ENCODE results near the gene ATXN1. TPM values are rescaled to one million over a fixed set of nuclear protein-coding genes. Genes with fewer than 3 reads are reported as not detected.

ATXN1 gene
- total and polyA plus RNA-seq, 2 of the 8 experiments (the other 6 are each of a cell fraction or from before 2014, with no cell fraction given): 1.6 to 4.0 TPM

DNA sequence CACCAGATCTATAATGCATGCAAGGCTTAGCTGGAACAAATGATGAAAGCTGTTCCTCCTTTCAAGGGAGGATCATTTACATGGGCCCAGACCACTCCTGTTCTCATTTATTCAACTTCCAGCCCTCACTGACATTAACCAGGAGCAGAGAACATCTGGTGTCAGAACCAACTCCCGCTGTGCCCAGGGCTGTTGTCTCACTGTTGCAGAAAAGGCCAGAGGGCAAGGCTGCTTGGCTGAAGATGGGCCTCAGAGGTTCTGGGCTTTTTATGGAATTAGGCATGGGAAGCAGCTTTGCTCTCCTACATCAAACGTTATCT lies 358.7 kb downstream of the ATXN1 start:
- H4K5ac ChIP-seq (ENCODE audit: insufficient read length, low read depth, low read length): no peak overlapping the region
- no peak overlapping the region for H2BK120ac ChIP-seq (replicated peaks; ENCODE audit: low read depth, low read length)
- FAIRE-seq (no peak), DNase-seq (ENCODE audit: low read depth in 1 of 2, low spot score in 2 of 2) (no peak)
- H3K27ac ChIP-seq (ENCODE audit: low read depth, low read length): no peak overlapping the region
- no peak overlapping the region for H3K9ac ChIP-seq (replicated peaks in 1 of 4; ENCODE audit: extremely low read depth in 1 of 4, low read depth in 3 of 4, low read length in 3 of 4)
- WGBS, 2 experiments (ENCODE audit: extremely low coverage in 1 of 2, insufficient coverage in 1 of 2, insufficient read length in 1 of 2, insufficient replicate concordance in 2 of 2, low coverage in 1 of 2, low lambda C conversion rate in 2 of 2, missing lambda C conversion rate in 1 of 2): 98% methylated on average over 2 of the region's 2 CpGs; no CpG with 5 or more reads in 1 of the 2 experiments
- no peaks in the 10 kb centered on the region for H3K79me2 ChIP-seq (ENCODE audit: control insufficient read depth in 1 of 2, insufficient read depth in 2 of 2, low read length in 2 of 2)
- no peak overlapping the region for H2BK12ac ChIP-seq (ENCODE audit: low read depth, low read length)
- POLR2A ChIA-PET (ENCODE audit: partially characterized antibody): no interaction called here
- H3K4me3 ChIP-seq (ENCODE audit: extremely low read depth in 1 of 4, insufficient read depth in 2 of 4, low read depth in 3 of 4, low read length in 4 of 4): no peak overlapping the region
- H4K91ac ChIP-seq (replicated peaks; ENCODE audit: insufficient read length, low read length): no peak overlapping the region
- H2AK5ac ChIP-seq (ENCODE audit: low read depth, low read length): no peak overlapping the region
- H2AFZ ChIP-seq (ENCODE audit: low read length): no peak overlapping the region
- H3K36me3 ChIP-seq (ENCODE audit: control insufficient read depth in 2 of 4, insufficient read depth in 4 of 4, low read length in 3 of 4): no peaks in the 10 kb centered on the region
- H2BK15ac ChIP-seq (ENCODE audit: low read length): no peak overlapping the region
- no peak overlapping the region for H3K23ac ChIP-seq (ENCODE audit: insufficient read length)
- no peaks in the 10 kb centered on the region for H4K20me1 ChIP-seq (replicated peaks in 1 of 2; ENCODE audit: control insufficient read depth in 1 of 2, insufficient read depth in 2 of 2, low read length in 2 of 2)
- no peak overlapping the region for H3K4ac ChIP-seq (replicated peaks; ENCODE audit: insufficient read length, low read depth, low read length)
- no peaks in the 10 kb centered on the region for H3K9me3 ChIP-seq (ENCODE audit: insufficient read depth in 2 of 2, low read depth in 1 of 2, low read length in 1 of 2)
- no peak overlapping the region for H2BK5ac ChIP-seq (ENCODE audit: low read depth, low read length)
- H4K8ac ChIP-seq (ENCODE audit: extremely low read depth, insufficient read depth, low read length): no peak overlapping the region
- no peak overlapping the region for H3K14ac ChIP-seq (ENCODE audit: insufficient read length)
- H3K18ac ChIP-seq (ENCODE audit: extremely low read depth, low read length): no peak overlapping the region
- no peaks in the 10 kb centered on the region for H3K79me1 ChIP-seq (ENCODE audit: low read depth, low read length)
- H2BK20ac ChIP-seq (ENCODE audit: low read length): no peak overlapping the region
- H3K23me2 ChIP-seq (ENCODE audit: low read depth, low read length): no peaks in the 10 kb centered on the region
- no peaks in the 10 kb centered on the region for H3K27me3 ChIP-seq (replicated peaks in 1 of 4; ENCODE audit: control insufficient read depth in 3 of 4, extremely low read depth in 1 of 4, insufficient read depth in 3 of 4, low read length in 3 of 4)
- no peak overlapping the region for H3K56ac ChIP-seq (replicated peaks; ENCODE audit: insufficient read length, low read depth, low read length)
- H3K4me1 ChIP-seq (replicated peaks in 1 of 4; ENCODE audit: control insufficient read depth in 3 of 4, insufficient read depth in 4 of 4, low read length in 3 of 4): no peaks in the 10 kb centered on the region; a peak in 1 of 7 replicates
- CTCF ChIA-PET (ENCODE audit: partially characterized antibody): interaction anchor here (1.6 to 2.0 kb wide), 3 partner anchors 8 to 71 kb away, joined by 5 to 6 read pairs (median 6); no protein-coding TSS in a partner anchor
- no peak overlapping the region for H3K4me2 ChIP-seq (ENCODE audit: insufficient read depth in 1 of 2, low read depth in 2 of 2, low read length in 2 of 2)
- TF ChIP-seq EGR1 (IDR thresholded peaks at IDR 0.05; ENCODE audit: borderline replicate concordance, low read depth, low read length): no peak
- no peak for TF ChIP-seq KDM5A (IDR thresholded peaks at IDR 0.05; ENCODE audit: low read length)
- no peak for TF ChIP-seq CBX8 (IDR thresholded peaks at IDR 0.05; ENCODE audit: borderline replicate concordance, low read depth, low read length)
- no peak for TF ChIP-seq GTF2F1 (IDR thresholded peaks at IDR 0.05; ENCODE audit: borderline replicate concordance, low read depth, low read length)
- TF ChIP-seq MAFK (IDR thresholded peaks at IDR 0.05; ENCODE audit: low read depth, low read length): no peak
- TF ChIP-seq CTBP2 (IDR thresholded peaks at IDR 0.05; ENCODE audit: borderline replicate concordance, insufficient read depth, insufficient read length, low read length): no peak
- no peak for TF ChIP-seq CHD1 (IDR thresholded peaks at IDR 0.05; ENCODE audit: low read depth, low read length)
- TF ChIP-seq ATF2 (IDR thresholded peaks at IDR 0.05; ENCODE audit: low read length): no peak
- TF ChIP-seq RNF2 (IDR thresholded peaks at IDR 0.05; ENCODE audit: borderline replicate concordance, low read depth, low read length, missing control alignments, poor library complexity, severe bottlenecking): no peak
- no peak for TF ChIP-seq POU5F1 (IDR thresholded peaks at IDR 0.05; ENCODE audit: low read depth, low read length)
- no peak for TF ChIP-seq BRCA1 (IDR thresholded peaks at IDR 0.05; ENCODE audit: low read depth, low read length)
- no peak for TF ChIP-seq ASH2L (IDR thresholded peaks at IDR 0.05; ENCODE audit: low read length)
- TF ChIP-seq NANOG (IDR thresholded peaks at IDR 0.05; ENCODE audit: insufficient read depth, low read depth, low read length, poor library complexity, severe bottlenecking): no peak
